B cell (primary cell): Measurements from ENCODE around the gene NOC2L.

Experiments used
- CTCF ChIP-seq: fragments of 200-600 bp; IDR thresholded peaks from one replicate; pipeline ENCODE4 v1.8.0; 2022; ENCODE audit warnings: antibody characterized with exemption, mild to moderate bottlenecking
- EZH2 ChIP-seq: IDR thresholded peaks from 2 replicates; pipeline ENCODE4 v1.6.1; 2012; ENCODE audit warnings: borderline replicate concordance, low read depth, mild to moderate bottlenecking, moderate library complexity, low read length; ENCODE audit not compliant: insufficient read depth, poor library complexity, severe bottlenecking

GRCh38 chr1:966704-967300, 7.7 kb upstream of the NOC2L start:
- TF ChIP-seq CTCF (no peak), EZH2 (no peak)
